GM23338 (cell line): ENCODE results near the gene PRKAA2.

Experiments used
- CREB1 ChIP-seq: fragments of 250-450 bp; sonication (Bioruptor Pico); IDR thresholded peaks from 2 replicates; pipeline ENCODE4 v1.5.0; 2020; ENCODE audit warnings: low read depth, mild to moderate bottlenecking, moderate library complexity
- CTCF ChIP-seq, 2 experiments: fragments of 200-600 bp in 1 of 2; sonication (generic) in 1 of 2; conservative IDR thresholded peaks; 2 replicates each; pipeline versions ENCODE4 v1.5.1 to v1.6.1; 2016 to 2017; ENCODE audit warnings: antibody characterized with exemption in 2 of 2, low read depth in 2 of 2, mild to moderate bottlenecking in 2 of 2, moderate library complexity in 1 of 2
- ETS1 ChIP-seq: IDR thresholded peaks from 2 replicates; pipeline ENCODE4 v1.6.1; 2016; ENCODE audit warnings: antibody characterized with exemption
- EZH2 ChIP-seq: fragments of 200-600 bp; sonication (generic); IDR thresholded peaks from one replicate; pipeline ENCODE4 v1.8.0; 2017; ENCODE audit warnings: antibody characterized with exemption, mild to moderate bottlenecking, low read depth; ENCODE audit not compliant: unreplicated experiment
- EZH2phosphoT487 ChIP-seq: fragments of 200-600 bp; sonication (generic); IDR thresholded peaks from one replicate; pipeline ENCODE4 v1.8.1; 2018; ENCODE audit warnings: antibody characterized with exemption; ENCODE audit not compliant: unreplicated experiment
- NANOG ChIP-seq: IDR thresholded peaks from 2 replicates; pipeline ENCODE4 v1.6.1; 2016; ENCODE audit warnings: antibody characterized with exemption, borderline replicate concordance
- POLR2AphosphoS5 ChIP-seq: IDR thresholded peaks from 2 replicates; pipeline ENCODE4 v1.6.1; 2016; ENCODE audit warnings: antibody characterized with exemption, low read depth
- TF ChIP-seq, protein P1 (sequence below): IDR thresholded peaks from one replicate; pipeline ENCODE4 v1.6.1; 2018; ENCODE audit warnings: antibody characterized with exemption; ENCODE audit not compliant: unreplicated experiment

GRCh38 chr1:56675763-56676162 is 30.6 kb downstream of the PRKAA2 start:
- TF ChIP-seq CTCF (conservative IDR thresholded peaks at IDR 0.05; ENCODE audit: low read depth in 2 of 2) (no peak), EZH2phosphoT487 (no peak), POLR2AphosphoS5 (no peak), EZH2 (no peak), ETS1 (no peak), NANOG (no peak), CREB1 (no peak)
- TF ChIP-seq, protein P1, sequence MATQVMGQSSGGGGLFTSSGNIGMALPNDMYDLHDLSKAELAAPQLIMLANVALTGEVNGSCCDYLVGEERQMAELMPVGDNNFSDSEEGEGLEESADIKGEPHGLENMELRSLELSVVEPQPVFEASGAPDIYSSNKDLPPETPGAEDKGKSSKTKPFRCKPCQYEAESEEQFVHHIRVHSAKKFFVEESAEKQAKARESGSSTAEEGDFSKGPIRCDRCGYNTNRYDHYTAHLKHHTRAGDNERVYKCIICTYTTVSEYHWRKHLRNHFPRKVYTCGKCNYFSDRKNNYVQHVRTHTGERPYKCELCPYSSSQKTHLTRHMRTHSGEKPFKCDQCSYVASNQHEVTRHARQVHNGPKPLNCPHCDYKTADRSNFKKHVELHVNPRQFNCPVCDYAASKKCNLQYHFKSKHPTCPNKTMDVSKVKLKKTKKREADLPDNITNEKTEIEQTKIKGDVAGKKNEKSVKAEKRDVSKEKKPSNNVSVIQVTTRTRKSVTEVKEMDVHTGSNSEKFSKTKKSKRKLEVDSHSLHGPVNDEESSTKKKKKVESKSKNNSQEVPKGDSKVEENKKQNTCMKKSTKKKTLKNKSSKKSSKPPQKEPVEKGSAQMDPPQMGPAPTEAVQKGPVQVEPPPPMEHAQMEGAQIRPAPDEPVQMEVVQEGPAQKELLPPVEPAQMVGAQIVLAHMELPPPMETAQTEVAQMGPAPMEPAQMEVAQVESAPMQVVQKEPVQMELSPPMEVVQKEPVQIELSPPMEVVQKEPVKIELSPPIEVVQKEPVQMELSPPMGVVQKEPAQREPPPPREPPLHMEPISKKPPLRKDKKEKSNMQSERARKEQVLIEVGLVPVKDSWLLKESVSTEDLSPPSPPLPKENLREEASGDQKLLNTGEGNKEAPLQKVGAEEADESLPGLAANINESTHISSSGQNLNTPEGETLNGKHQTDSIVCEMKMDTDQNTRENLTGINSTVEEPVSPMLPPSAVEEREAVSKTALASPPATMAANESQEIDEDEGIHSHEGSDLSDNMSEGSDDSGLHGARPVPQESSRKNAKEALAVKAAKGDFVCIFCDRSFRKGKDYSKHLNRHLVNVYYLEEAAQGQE = no peak
